ENCODE results near the gene NKD2.

Gene NKD2

DNA sequence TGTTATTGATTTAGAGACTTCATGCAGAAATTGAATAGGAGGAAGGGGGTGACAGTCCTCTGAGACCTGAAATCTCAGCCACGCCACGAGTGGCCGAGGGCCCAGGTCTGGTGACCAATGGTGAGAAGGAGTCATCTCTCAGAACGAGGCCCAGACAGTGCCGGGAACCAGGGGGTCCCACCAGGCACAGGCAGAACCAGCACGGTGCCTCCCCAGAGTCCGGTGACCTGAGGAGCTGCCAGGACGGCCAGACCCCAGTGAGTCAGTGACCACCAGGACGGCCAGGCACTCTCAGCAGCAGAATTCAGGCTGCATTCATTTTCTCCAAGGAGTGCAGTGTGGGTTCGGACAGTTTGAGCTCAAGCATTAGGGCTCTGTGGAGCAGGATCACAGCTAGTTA lies 43.8 kb upstream of the NKD2 start:
- DNase-seq (ENCODE audit: extremely low read depth, insufficient read length), result no peak
- Histone ChIP-seq H3K27me3 (replicated peaks; ENCODE audit: control insufficient read depth, insufficient read depth, low read length) (no peaks in the 10 kb centered on the region; the same call in 1 of the 2 replicates), H3K4me3 (replicated peaks; ENCODE audit: low read depth, low read length) (no peak overlapping the region), H3K36me3 (ENCODE audit: control insufficient read depth, insufficient read depth, low read length) (no peaks in the 10 kb centered on the region)
- no peak for TF ChIP-seq CTCF (IDR thresholded peaks at IDR 0.05; ENCODE audit: insufficient read depth, low read length, poor library complexity, severe bottlenecking)

DNA sequence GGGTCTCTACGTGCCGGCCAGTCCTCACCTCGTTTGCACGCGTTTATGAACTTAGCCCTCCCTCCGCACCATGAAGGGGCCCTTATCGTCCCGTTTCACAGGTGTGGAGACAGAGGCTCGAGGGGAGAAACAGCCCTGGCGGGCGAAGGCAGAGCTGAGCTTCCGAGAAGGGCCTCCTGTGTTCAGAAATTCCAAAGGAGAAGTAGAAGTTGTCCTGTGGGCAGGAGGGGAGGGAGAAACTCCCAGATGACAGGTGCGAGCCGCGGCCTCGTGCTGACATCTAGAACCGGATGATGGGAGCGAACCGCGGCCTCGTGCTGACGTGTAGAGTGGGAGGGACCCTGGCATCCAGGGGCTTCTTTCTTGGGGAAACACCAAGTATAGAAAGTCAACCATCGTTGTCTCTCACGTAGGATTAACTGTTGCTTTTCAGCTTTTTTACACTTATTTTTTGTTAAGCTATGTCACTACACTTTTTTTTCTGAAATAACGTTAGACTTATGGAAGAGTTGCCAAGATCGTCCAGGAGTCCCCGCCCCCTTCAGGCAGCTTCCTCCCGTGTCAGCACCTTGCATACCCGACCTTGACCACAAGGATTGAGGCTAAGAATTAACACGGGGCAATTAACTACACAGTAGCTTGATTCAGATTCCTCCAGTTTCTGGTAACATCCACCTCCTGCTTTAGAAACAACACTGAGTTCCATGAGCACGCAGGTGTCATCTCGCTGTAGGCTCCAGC lies 42.8 kb upstream of the NKD2 start:
- H3K36me3 ChIP-seq (ENCODE audit: control insufficient read depth, insufficient read depth, low read length), result no peaks in the 10 kb centered on the region
- no peak for TF ChIP-seq CTCF (IDR thresholded peaks at IDR 0.05; ENCODE audit: insufficient read depth, low read length, poor library complexity, severe bottlenecking)
- H3K4me3 ChIP-seq (replicated peaks; ENCODE audit: low read depth, low read length), result no peak overlapping the region
- no peaks in the 10 kb centered on the region; the same call in 1 of the 2 replicates for H3K27me3 ChIP-seq (replicated peaks; ENCODE audit: control insufficient read depth, insufficient read depth, low read length)
- no peak for DNase-seq (ENCODE audit: extremely low read depth, insufficient read length)

DNA sequence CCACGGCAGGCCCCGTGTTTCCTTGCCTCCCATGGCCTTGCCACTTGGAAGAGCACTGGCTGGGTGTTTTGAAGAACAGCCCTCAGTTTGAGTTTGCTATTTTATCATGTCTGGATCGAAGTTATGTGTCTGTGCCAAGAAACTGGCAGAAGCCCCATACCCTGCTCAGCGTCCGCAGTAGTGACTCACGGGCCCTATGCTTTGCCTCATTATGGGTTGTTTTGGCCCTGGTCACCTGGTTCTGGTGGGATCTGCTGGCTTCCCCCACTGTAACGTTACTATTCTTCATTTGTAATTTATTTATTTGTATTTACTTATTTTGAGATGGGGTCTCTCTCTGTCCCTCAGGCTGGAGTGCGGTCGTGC lies 42.3 kb upstream of the NKD2 start:
- TF ChIP-seq CTCF (IDR thresholded peaks at IDR 0.05; ENCODE audit: insufficient read depth, low read length, poor library complexity, severe bottlenecking), result no peak
- no peaks in the 10 kb centered on the region for H3K36me3 ChIP-seq (ENCODE audit: control insufficient read depth, insufficient read depth, low read length)
- DNase-seq (ENCODE audit: extremely low read depth, insufficient read length), result no peak
- H3K27me3 ChIP-seq (replicated peaks; ENCODE audit: control insufficient read depth, insufficient read depth, low read length), result no peaks in the 10 kb centered on the region; the same call in 1 of the 2 replicates
- no peak overlapping the region for H3K4me3 ChIP-seq (replicated peaks; ENCODE audit: low read depth, low read length)

- no peaks in the 10 kb centered on the region; the same call in 1 of the 2 replicates for H3K27me3 ChIP-seq (replicated peaks; ENCODE audit: control insufficient read depth, insufficient read depth, low read length)
- H3K4me3 ChIP-seq (replicated peaks; ENCODE audit: low read depth, low read length), result no peak overlapping the region
- no peaks in the 10 kb centered on the region for H3K36me3 ChIP-seq (ENCODE audit: control insufficient read depth, insufficient read depth, low read length)
- DNase-seq (ENCODE audit: extremely low read depth, insufficient read length), result no peak
- TF ChIP-seq CTCF (IDR thresholded peaks at IDR 0.05; ENCODE audit: insufficient read depth, low read length, poor library complexity, severe bottlenecking), result no peak
Observed at GRCh38 chr5:966941-967340, 41.7 kb upstream of the NKD2 start.

DNA sequence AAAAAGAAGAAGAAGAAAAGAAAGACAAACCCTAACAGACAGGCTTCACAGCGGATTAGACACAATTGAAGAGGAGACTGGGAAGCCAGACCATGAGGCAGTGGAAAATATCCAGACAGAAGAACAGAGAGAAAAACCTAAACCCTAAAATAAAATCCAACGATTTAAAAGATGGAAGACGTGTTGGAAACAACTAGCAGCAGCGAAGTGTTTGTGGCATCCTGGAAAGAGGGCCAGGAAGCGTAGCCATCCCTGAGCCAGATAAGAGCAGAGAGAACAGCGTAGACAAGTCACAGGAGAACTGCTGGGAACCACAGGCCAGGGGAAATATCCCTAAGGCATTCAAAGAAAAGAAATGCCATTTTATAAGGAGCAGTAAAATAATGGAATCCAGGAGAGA lies 39.7 kb upstream of the NKD2 start:
- Histone ChIP-seq H3K27me3 (replicated peaks; ENCODE audit: control insufficient read depth, insufficient read depth, low read length) (no peaks in the 10 kb centered on the region; the same call in 1 of the 2 replicates), H3K4me3 (replicated peaks; ENCODE audit: low read depth, low read length) (no peak overlapping the region), H3K36me3 (ENCODE audit: control insufficient read depth, insufficient read depth, low read length) (no peaks in the 10 kb centered on the region)
- no peak for TF ChIP-seq CTCF (IDR thresholded peaks at IDR 0.05; ENCODE audit: insufficient read depth, low read length, poor library complexity, severe bottlenecking)
- DNase-seq (ENCODE audit: extremely low read depth, insufficient read length), result no peak

Data from GM06990 (cell line).